ENCODE data around the gene APOL4. TPM values are rescaled to one million over a fixed set of nuclear protein-coding genes. Genes with fewer than 3 reads are reported as not detected.
"Not testable (repeated sequence)": the region's sequence is repeated elsewhere in the genome, so short reads cannot be mapped to it uniquely, and the experiment has no call there.

Gene APOL4
- total RNA-seq, 2 experiments from 2014 or later: not detected

- no peaks in the 10 kb centered on the region for H4K20me1 ChIP-seq (ENCODE audit: insufficient read depth, low read length)
- H3K79me2 ChIP-seq (ENCODE audit: insufficient read depth, low read depth, low read length): no peaks in the 10 kb centered on the region
- no peak for DNase-seq (ENCODE audit: low spot score)
- H3K27ac ChIP-seq (ENCODE audit: low read depth, low read length, poor library complexity, severe bottlenecking): no peak overlapping the region
- CTCF ChIA-PET (ENCODE audit: unreplicated experiment): no interaction called here
- TF ChIP-seq CTCF (conservative IDR thresholded peaks at IDR 0.05; ENCODE audit: low read length) (no peak), EZH2phosphoT487 (IDR thresholded peaks at IDR 0.05; ENCODE audit: borderline replicate concordance, low read depth, low read length) (no peak)
- intact Hi-C loops (cut with micrococcal nuclease; ENCODE audit: unreplicated experiment): no loop called here
- peaks cover 5% of the 10 kb centered on the region for H3K4me1 ChIP-seq (ENCODE audit: insufficient read depth, low read length, poor library complexity, severe bottlenecking)
- H3K9me2 ChIP-seq (ENCODE audit: insufficient read depth, low read length): no peaks in the 10 kb centered on the region
- no TSS peak for BruUV-seq (replicated peaks)
- H3K4me3 ChIP-seq (ENCODE audit: low read depth, low read length, poor library complexity, severe bottlenecking): no peak overlapping the region
- H3K9me3 ChIP-seq (ENCODE audit: low read length): no peaks in the 10 kb centered on the region
- no peak overlapping the region for H2AFZ ChIP-seq (ENCODE audit: low read length)
- H3K4me2 ChIP-seq (ENCODE audit: low read length): no peak overlapping the region
- POLR2A ChIA-PET: no interaction called here
- H3K36me3 ChIP-seq (ENCODE audit: insufficient read depth, low read length): peaks cover 16% of the 10 kb centered on the region
Measured at GRCh38 chr22:36232715-36233401, 31.2 kb upstream of the APOL4 start.

- H3K4me3 ChIP-seq (ENCODE audit: low read depth, low read length, poor library complexity, severe bottlenecking); CTCF ChIA-PET (ENCODE audit: unreplicated experiment); H3K36me3 ChIP-seq (ENCODE audit: insufficient read depth, low read length); DNase-seq (ENCODE audit: low spot score); H3K9me2 ChIP-seq (ENCODE audit: insufficient read depth, low read length); H2AFZ ChIP-seq (ENCODE audit: low read length); H3K4me2 ChIP-seq (ENCODE audit: low read length); H3K9me3 ChIP-seq (ENCODE audit: low read length); POLR2A ChIA-PET; H3K27ac ChIP-seq (ENCODE audit: low read depth, low read length, poor library complexity, severe bottlenecking); H4K20me1 ChIP-seq (ENCODE audit: insufficient read depth, low read length); H3K79me2 ChIP-seq (ENCODE audit: insufficient read depth, low read depth, low read length); intact Hi-C loops (cut with micrococcal nuclease; ENCODE audit: unreplicated experiment); BruUV-seq (replicated peaks); H3K4me1 ChIP-seq (ENCODE audit: insufficient read depth, low read length, poor library complexity, severe bottlenecking): not testable (repeated sequence)
- peak; percentile 51 for TF ChIP-seq CTCF (conservative IDR thresholded peaks at IDR 0.05; ENCODE audit: low read length)
Measured at GRCh38 chr22:36231051-36231450, 29.4 kb upstream of the APOL4 start.

- H4K20me1 ChIP-seq (ENCODE audit: insufficient read depth, low read length); H3K9me2 ChIP-seq (ENCODE audit: insufficient read depth, low read length); H3K4me2 ChIP-seq (ENCODE audit: low read length); BruUV-seq (replicated peaks); H3K4me1 ChIP-seq (ENCODE audit: insufficient read depth, low read length, poor library complexity, severe bottlenecking); CTCF ChIA-PET (ENCODE audit: unreplicated experiment); H3K27ac ChIP-seq (ENCODE audit: low read depth, low read length, poor library complexity, severe bottlenecking); H3K79me2 ChIP-seq (ENCODE audit: insufficient read depth, low read depth, low read length); H3K36me3 ChIP-seq (ENCODE audit: insufficient read depth, low read length); POLR2A ChIA-PET; H3K4me3 ChIP-seq (ENCODE audit: low read depth, low read length, poor library complexity, severe bottlenecking); intact Hi-C loops (cut with micrococcal nuclease; ENCODE audit: unreplicated experiment); DNase-seq (ENCODE audit: low spot score); H2AFZ ChIP-seq (ENCODE audit: low read length); H3K9me3 ChIP-seq (ENCODE audit: low read length): not testable (repeated sequence)
Measured at GRCh38 chr22:36229649-36230048, 28.0 kb upstream of the APOL4 start.

All from OCI-LY7 (cell line).